Fibroblast of gingiva (primary cell): ENCODE results near the gene FBXL14.

Experiments
- DNase-seq: peaks from one replicate; pipeline ENCODE4 v3.0.0-alpha.2; 2011; ENCODE audit warnings: low read depth

Gene FBXL14, protein sequence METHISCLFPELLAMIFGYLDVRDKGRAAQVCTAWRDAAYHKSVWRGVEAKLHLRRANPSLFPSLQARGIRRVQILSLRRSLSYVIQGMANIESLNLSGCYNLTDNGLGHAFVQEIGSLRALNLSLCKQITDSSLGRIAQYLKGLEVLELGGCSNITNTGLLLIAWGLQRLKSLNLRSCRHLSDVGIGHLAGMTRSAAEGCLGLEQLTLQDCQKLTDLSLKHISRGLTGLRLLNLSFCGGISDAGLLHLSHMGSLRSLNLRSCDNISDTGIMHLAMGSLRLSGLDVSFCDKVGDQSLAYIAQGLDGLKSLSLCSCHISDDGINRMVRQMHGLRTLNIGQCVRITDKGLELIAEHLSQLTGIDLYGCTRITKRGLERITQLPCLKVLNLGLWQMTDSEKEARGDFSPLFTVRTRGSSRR

DNA sequence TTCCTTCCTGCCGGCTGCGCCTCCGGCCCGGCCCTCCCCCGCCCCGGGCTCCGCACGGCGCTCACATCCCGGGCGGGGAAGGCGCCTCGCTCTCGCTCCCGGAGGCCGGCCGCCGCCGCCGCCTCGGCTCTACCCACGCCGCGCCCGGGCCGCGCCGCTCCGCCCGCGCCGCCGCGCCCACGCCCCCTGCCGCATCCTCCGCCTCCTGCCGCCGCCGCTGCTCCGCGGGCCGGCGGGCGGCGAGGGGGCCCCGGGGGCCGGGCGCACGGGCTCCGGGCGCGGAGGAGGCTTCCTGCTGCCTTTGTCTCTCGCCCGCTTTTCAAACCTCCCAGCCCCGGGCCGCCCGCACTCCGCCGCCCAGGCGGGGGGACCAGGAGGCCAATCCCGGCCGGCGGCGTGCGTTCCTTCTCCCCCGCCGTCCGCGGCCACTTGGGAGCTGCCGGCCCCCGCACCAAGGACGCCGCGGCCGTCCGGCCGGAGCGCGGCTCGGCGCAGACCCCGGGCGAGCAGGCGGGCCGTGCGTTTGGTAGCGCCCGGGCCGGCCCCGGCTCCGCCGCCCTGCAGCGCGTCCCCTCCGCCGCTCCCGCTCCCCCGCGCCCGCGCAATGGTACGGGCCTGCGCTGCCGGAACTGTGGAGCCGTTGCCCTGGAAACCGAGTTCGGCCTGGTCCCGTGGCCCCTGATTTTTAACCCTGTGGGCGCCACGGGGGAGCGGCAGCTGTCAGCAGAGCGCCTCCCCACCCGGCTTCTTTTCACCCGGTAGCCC is at the start of gene FBXL14:
Gene FBXL14, minus strand, starts transcription at position 321 of the 765 bp plus-strand sequence. CDS start 515 bp downstream, outside the sequence.
- DNase-seq: peak; percentile 86

DNA sequence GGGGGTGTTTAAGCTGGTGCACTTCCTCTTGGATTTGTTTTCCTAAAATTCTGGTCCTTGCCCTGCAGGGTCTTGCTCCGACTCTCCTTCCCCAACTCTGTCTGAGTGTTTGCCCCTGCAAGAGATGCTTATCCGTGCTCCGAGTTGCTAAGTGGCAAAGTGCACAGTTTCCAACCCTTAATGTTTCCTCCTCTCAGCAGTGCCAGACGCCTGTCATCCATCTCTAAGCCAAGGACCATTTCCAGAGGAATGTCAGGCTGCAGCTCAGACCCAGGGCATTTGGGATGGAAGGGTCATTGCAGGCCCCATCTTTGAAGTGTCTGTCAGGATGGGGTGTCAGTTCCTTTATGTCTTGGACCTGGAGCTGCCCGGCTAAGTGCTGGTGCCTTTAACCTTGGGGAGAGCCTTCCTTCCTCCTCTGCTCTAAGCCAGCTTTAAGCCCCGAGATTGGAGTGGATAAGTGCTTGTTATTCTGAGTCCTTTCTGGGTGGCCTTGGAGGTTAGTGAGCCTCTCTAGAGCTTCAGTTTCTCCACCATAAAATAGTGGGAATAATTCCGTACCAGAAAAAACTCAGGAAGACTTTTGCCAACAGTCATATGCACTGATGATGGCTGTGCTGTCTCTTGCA is 49.6 kb upstream of the FBXL14 start:
- no peak for DNase-seq

- no peak for DNase-seq
Measured at GRCh38 chr12:1643043-1643442, 48.7 kb upstream of the FBXL14 start.

GRCh38 chr12:1642513-1642912 is 48.1 kb upstream of the FBXL14 start:
- no peak for DNase-seq

GRCh38 chr12:1640328-1641234 is 46.2 kb upstream of the FBXL14 start:
- DNase-seq: no peak

DNA sequence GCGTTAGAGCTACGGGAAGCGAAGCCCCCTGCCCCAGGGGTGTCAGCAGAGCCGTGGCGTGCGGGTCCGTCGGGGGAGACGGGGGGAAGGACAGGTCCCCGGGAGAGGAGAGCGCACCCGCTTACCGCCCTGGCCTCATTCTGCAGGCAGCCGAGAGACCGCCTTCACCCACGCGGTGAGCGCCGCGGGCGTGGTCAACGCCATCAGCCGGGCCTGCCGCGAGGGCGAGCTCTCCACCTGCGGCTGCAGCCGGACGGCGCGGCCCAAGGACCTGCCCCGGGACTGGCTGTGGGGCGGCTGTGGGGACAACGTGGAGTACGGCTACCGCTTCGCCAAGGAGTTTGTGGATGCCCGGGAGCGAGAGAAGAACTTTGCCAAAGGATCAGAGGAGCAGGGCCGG is 45.2 kb upstream of the FBXL14 start:
- DNase-seq: no peak

- no peak for DNase-seq
Measured at GRCh38 chr12:1638203-1638602, 43.8 kb upstream of the FBXL14 start.

- no peak for DNase-seq
Measured at GRCh38 chr12:1635301-1636095, 41.1 kb upstream of the FBXL14 start.

- DNase-seq: peak; percentile 72
Measured at GRCh38 chr12:1634590-1635191, 40.3 kb upstream of the FBXL14 start.

- DNase-seq: no peak
Measured at GRCh38 chr12:1634149-1634548, 39.8 kb upstream of the FBXL14 start.

GRCh38 chr12:1633459-1633858 is 39.1 kb upstream of the FBXL14 start:
- DNase-seq: no peak

DNA sequence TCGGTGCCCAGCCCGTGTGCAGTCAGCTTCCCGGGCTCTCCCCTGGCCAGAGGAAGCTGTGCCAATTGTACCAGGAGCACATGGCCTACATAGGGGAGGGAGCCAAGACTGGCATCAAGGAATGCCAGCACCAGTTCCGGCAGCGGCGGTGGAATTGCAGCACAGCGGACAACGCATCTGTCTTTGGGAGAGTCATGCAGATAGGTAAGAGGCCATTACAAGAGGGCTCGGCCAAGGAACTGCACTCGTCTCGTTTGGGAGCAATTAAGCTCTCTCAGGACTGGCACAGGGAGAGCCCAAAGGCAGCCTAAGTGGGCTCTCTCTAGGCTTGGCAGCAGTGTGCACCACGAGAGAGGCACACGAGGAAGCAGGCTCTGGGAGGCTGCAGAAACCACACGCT is 38.3 kb upstream of the FBXL14 start:
- DNase-seq: no peak

DNA sequence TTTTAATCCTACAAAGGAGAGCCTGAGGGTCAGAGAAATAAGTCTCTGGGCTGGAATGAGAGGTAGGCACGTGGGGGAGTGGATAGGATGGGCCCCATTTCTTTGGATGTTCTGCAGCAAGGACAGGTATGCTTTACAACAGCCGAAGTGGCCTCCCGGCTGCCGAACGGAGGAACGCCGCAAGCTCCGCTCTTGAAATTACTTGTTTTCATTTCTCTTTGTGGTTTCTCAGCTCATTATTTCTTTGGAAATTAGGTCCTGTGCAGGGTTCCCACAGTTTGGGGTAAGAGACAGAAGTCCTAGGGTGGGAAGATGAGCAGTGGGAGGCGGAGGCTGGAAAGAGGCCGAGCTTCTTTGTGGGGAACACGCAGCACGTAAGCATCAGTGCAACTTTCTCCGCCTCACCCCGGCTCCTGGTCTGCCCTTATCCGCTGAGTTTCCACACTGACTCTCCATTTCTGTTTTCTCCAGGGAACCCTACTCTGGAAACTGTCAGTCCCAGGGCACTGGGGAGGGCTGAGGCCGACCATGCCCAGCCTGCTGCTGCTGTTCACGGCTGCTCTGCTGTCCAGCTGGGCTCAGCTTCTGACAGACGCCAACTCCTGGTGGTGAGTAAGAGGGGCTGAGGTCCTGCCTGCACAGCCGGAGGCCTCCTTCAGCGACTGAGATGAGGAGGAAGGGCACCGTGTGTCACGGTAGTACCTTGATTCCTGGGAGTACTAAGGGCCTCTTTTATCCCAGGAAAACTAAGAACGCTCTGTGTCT is 36.6 kb upstream of the FBXL14 start:
- no peak for DNase-seq

DNA sequence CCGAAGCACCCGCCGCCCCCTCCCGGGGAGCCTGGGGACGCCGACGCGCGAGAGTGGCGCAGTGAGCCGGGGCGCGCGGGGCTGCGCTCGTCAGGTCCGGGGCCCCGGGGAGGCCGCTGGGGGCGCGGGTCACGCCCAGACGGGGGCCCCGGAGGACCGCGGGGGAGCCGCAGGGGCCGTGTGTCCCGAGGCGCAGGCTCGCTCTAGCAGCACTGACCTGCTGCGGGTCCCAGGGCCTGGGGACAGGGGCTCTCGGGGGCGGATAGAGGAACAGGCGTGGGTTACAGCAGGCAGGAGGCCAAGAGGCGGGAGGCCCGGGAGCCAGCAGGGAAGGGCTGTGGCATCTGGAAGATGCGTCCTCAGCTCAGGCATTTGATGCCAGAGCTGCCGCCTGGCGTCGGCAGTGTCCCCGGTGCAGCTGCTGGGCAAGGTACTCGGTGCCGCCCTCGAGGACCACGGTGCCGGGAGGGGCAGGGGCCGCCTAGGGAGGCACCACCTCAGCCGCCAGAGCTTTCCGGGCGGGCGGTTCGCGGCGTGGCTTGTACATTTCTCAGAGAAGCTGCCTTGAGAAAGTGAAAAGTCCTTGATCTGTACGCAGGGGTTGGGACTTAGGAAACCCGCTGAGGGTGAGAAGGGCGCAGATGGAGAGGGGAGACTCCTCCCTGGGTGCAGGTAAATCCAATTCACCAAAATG is 35.9 kb upstream of the FBXL14 start:
- peak; percentile 51 for DNase-seq

DNA sequence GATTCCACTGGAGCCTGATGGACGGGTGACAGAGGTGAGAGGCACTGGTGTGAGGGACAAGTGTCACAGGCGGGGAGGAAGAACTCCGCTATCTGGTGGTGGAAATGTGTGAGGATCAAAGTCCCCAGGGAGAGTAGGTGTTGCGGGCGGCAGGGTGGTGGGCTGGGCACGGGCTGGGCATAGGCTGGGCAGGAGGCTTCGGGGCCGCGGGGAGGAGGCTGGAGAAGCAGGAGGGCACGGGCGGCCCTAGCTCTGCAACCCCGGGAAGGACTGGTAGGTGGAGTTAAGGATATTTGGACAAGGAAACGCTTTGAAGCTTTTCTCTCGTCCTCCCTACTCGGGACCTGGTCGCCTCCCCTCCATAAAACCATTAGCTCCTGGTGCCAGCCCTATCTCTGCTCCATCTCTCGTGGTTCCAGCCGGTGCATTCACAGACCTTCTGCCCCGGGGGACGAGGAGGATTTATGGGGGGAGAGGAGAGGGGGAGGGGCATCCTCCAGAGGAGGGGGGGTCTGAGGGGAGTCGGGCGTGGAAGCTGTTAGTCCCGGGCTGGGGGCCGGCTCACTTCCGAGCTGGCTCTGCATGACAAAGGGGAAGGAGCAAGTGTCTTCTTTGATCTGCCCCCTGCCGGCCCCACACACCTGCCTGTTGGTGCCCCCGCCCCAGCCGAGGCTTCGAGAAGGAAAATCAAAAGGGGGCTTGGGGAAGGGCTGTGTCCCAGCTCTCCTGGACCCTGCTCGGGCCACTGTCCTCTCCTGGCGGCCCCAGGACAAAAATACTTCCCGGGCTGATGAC is 35.2 kb upstream of the FBXL14 start:
- no peak for DNase-seq

- no peak for DNase-seq
Measured at GRCh38 chr12:1628666-1629337, 34.4 kb upstream of the FBXL14 start, which contains the start of gene WNT5B. TSS of gene WNT5B (plus strand) at chr12:1629231. CDS start at chr12:1631355, 2,124 bp downstream.

DNA sequence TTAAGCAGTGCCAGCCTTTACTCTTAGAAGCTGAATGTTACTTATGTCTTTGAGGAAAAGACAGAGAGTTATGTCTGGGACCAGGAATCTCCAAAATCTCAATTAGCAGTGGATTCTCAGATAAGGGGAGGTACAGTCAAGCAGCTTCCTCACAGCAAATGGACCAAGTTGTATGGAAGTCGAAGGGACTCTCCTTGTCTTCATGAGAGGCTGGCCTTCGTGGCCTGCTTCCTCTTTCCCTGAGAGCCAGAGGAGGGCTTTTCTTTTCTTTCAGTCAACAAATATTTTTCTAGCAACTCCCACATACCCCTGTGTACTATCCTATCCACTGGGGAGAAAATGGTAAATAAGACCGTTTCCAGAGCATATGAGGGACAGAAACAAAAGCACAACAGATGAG is 28.0 kb upstream of the FBXL14 start:
- DNase-seq: no peak

- DNase-seq: no peak
Measured at GRCh38 chr12:1620092-1620491, 25.7 kb upstream of the FBXL14 start.
